Osteoblast (primary cell): Measurements from ENCODE around the gene ARL13B. TPM values are rescaled to one million over a fixed set of nuclear protein-coding genes. Genes with fewer than 3 reads are reported as not detected.
A peak's percentile ranks its signal among the peaks of the same experiment; 100 is the strongest.

Experiments used
- DNase-seq: peaks from one replicate; pipeline ENCODE4 v3.0.0; 2011; ENCODE audit warnings: low spot score, mixed read lengths; ENCODE audit not compliant: insufficient read length; ENCODE audit errors: missing footprints
- H2AFZ ChIP-seq: 2 replicates; pipeline ENCODE4 v1.6.0; 2011; ENCODE audit warnings: mild to moderate bottlenecking, low read length
- H3K27ac ChIP-seq: 2 replicates; pipeline ENCODE4 v1.5.1; 2011; ENCODE audit warnings: mild to moderate bottlenecking, low read depth, low read length, moderate library complexity
- H3K27me3 ChIP-seq: 2 replicates; pipeline ENCODE4 v1.6.0; 2012; ENCODE audit warnings: mild to moderate bottlenecking, control low read depth, inconsistent platforms, low read length, moderate library complexity; ENCODE audit not compliant: insufficient read depth
- H3K36me3 ChIP-seq: 2 replicates; pipeline ENCODE4 v1.5.1; 2011; ENCODE audit warnings: mild to moderate bottlenecking, low read length, control low read depth, moderate library complexity; ENCODE audit not compliant: insufficient read depth
- H3K4me1 ChIP-seq: 2 replicates; pipeline ENCODE4 v1.5.1; 2011; ENCODE audit warnings: mild to moderate bottlenecking, low read length, control low read depth, moderate library complexity; ENCODE audit not compliant: insufficient read depth
- H3K4me2 ChIP-seq: 2 replicates; pipeline ENCODE4 v1.6.0; 2011; ENCODE audit warnings: mild to moderate bottlenecking, low read length; ENCODE audit not compliant: insufficient read depth
- H3K4me3 ChIP-seq: fragments of 200-600 bp; sonication (generic); 3 replicates; pipeline ENCODE4 v1.5.1; 2012; ENCODE audit warnings: mild to moderate bottlenecking, low read length, inconsistent platforms; ENCODE audit not compliant: insufficient read depth
- H3K79me2 ChIP-seq: 2 replicates; pipeline ENCODE4 v1.6.0; 2012; ENCODE audit warnings: mild to moderate bottlenecking, low read length, control low read depth, inconsistent platforms; ENCODE audit not compliant: insufficient read depth
- H3K9me3 ChIP-seq: 2 replicates; pipeline ENCODE4 v1.5.1; 2011; ENCODE audit warnings: low read depth, low read length, control low read depth
- H4K20me1 ChIP-seq: 2 replicates; pipeline ENCODE4 v1.6.0; 2012; ENCODE audit warnings: mild to moderate bottlenecking, low read length, control low read depth; ENCODE audit not compliant: insufficient read depth
- total RNA-seq: library from RNA; depleted of rRNA; stranded (reverse); fragments of >200 nt; gene quantifications from 2 replicates; pipeline ENCODE4 v1.2.3, GENCODE V29; 2012
- TF ChIP-seq, protein P1 (sequence below): IDR thresholded peaks from 2 replicates; pipeline ENCODE4 v1.5.1; 2011; ENCODE audit warnings: mild to moderate bottlenecking, low read depth, low read length, moderate library complexity; ENCODE audit errors: extremely low read depth

Gene ARL13B
- total RNA-seq, 1 donor, result 18.1 TPM

DNA sequence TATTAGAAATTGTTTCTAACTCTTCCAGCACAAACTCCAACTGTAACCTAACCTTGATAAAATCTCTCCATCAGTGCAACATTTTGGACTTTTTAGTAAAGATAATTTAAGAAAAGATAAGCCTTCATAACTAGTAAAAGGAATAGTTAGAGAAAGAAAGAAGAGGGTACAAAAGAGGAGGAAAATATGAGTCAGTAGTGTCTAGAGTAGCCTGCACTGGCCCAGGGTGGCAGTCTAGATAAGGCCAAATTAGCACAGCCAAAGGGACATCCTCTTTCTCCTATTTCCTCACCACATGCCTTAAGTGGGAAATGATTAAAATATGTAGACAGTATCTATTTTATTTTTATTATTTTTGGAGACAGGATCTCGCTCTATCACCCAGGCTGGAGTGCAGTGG is 10.0 kb upstream of the ARL13B start:
- Histone ChIP-seq H4K20me1 (no peaks in the 10 kb centered on the region), H3K36me3 (no peaks in the 10 kb centered on the region), H3K4me2 (no peak overlapping the region), H3K79me2 (peaks cover 16% of the 10 kb centered on the region), H3K4me1 (peaks cover 23% of the 10 kb centered on the region), H3K27me3 (no peaks in the 10 kb centered on the region), H3K9me3 (no peaks in the 10 kb centered on the region), H3K27ac (peak overlapping the region; percentile 32), H3K4me3 (no peak overlapping the region), H2AFZ (no peak overlapping the region)
- TF ChIP-seq, protein P1, sequence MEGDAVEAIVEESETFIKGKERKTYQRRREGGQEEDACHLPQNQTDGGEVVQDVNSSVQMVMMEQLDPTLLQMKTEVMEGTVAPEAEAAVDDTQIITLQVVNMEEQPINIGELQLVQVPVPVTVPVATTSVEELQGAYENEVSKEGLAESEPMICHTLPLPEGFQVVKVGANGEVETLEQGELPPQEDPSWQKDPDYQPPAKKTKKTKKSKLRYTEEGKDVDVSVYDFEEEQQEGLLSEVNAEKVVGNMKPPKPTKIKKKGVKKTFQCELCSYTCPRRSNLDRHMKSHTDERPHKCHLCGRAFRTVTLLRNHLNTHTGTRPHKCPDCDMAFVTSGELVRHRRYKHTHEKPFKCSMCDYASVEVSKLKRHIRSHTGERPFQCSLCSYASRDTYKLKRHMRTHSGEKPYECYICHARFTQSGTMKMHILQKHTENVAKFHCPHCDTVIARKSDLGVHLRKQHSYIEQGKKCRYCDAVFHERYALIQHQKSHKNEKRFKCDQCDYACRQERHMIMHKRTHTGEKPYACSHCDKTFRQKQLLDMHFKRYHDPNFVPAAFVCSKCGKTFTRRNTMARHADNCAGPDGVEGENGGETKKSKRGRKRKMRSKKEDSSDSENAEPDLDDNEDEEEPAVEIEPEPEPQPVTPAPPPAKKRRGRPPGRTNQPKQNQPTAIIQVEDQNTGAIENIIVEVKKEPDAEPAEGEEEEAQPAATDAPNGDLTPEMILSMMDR, result no peak
- no peak for DNase-seq

DNA sequence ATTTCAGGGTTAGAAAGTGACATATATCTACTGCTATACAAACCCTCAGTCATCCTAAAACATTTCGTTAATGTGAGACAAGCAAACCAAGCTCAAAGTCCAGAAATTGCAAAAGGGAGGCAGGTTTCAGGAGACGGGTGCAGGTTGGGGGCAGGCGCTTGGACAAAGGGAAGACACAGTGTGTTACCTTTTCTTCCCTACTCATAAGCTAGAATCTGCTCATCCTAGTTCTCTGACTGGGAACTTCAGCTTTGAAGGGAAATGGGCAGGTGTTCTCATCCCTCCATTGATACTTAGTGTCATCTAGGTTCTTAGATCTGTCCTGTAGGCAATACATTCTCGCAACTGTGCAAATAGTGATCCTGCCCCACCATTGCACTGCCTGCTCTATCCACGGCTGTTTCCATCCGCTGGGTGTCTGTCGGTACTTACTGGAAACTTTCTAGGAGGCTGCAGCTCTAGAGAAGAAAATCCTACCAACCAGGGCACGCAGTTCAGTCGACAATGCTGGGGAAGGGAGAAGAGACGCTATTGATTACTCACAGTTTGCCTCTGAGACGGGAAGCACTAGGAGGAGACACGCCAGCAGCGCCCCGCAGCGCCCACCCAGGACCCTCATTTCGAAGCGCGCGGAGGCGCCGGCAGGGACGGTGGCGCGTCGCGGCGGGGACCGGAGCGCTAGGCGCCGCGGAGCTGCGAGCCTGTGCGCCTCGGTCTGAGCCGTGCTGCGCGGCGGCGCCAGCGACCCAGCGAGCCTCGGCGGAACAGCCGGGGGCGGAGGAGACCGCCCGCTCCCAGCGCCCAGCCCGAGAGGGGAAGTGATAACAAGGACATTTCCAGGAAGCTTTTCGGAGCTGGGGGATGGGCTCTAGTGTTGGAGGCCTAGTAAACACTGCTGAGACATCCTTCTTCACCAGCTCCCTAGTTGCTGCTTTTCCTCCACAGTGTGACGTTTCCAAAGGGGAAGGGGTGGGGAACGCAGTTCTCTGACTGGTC is 6.5 kb upstream of the ARL13B start, which contains the start of gene PROS1:
Gene PROS1, minus strand, starts transcription at position 766 of the 996 bp plus-strand sequence. Its CDS starts 147 bp downstream, at position 619.
- H3K79me2 ChIP-seq, result peaks cover 7% of the 10 kb centered on the region
- H3K9me3 ChIP-seq, result no peaks in the 10 kb centered on the region
- H2AFZ ChIP-seq, result peak within 1 kb of the TSS; percentile 98
- DNase-seq, result peak; percentile 93
- H3K27ac ChIP-seq, result peak within 1 kb of the TSS; percentile 77
- H3K4me1 ChIP-seq, result peaks cover 23% of the 10 kb centered on the region
- H3K27me3 ChIP-seq, result no peaks in the 10 kb centered on the region
- TF ChIP-seq, protein P1, result no peak
- peak within 1 kb of the TSS; percentile 98 for H3K4me2 ChIP-seq
- H3K36me3 ChIP-seq, result no peaks in the 10 kb centered on the region
- no peaks in the 10 kb centered on the region for H4K20me1 ChIP-seq
- peak within 1 kb of the TSS; percentile 78 for H3K4me3 ChIP-seq

- no peak for DNase-seq
- Histone ChIP-seq H2AFZ (no peak overlapping the region), H3K27ac (no peak overlapping the region), H3K4me1 (peaks cover 10% of the 10 kb centered on the region), H3K79me2 (peaks cover 41% of the 10 kb centered on the region), H3K27me3 (no peaks in the 10 kb centered on the region), H3K4me3 (no peak overlapping the region), H4K20me1 (peaks cover 3% of the 10 kb centered on the region), H3K36me3 (no peaks in the 10 kb centered on the region), H3K4me2 (peak overlapping the region; percentile 84), H3K9me3 (no peaks in the 10 kb centered on the region)
- TF ChIP-seq, protein P1, result no peak
Observed at GRCh38 chr3:93981649-93982048, 1.7 kb downstream of the ARL13B start.

GRCh38 chr3:93983408-93983807 is 3.5 kb downstream of the ARL13B start:
- Histone ChIP-seq H2AFZ (no peak overlapping the region), H3K79me2 (peaks cover 43% of the 10 kb centered on the region), H3K4me3 (no peak overlapping the region), H3K4me1 (peaks cover 16% of the 10 kb centered on the region), H3K9me3 (no peaks in the 10 kb centered on the region), H4K20me1 (peaks cover 3% of the 10 kb centered on the region), H3K36me3 (no peaks in the 10 kb centered on the region), H3K27me3 (no peaks in the 10 kb centered on the region), H3K4me2 (no peak overlapping the region), H3K27ac (no peak overlapping the region)
- TF ChIP-seq, protein P1, result no peak
- DNase-seq, result no peak
